ENCODE results near the gene NR5A2. TPM values are rescaled to one million over a fixed set of nuclear protein-coding genes. Genes with fewer than 3 reads are reported as not detected.

Gene NR5A2
- total RNA-seq, 2 donors from 2014 or later = 98.3 to 202 TPM

GRCh38 chr1:200143347-200143746, 115.8 kb downstream of the NR5A2 start:
- DNase-seq = no peak
- Histone ChIP-seq H3K36me3 (replicated peaks in 1 of 2; ENCODE audit: insufficient read depth in 1 of 2, low read depth in 2 of 2) (peaks cover 0 to 7% of the 10 kb centered on the region in 2 donors), H3K27ac (no peak overlapping the region), H3K9me3 (no peaks in the 10 kb centered on the region), H3K4me3 (no peak overlapping the region), H3K27me3 (no peaks in the 10 kb centered on the region), H3K4me1 (peaks cover 12% of the 10 kb centered on the region)
- 86 to 88% methylated on average over 6 of the region's 6 CpGs for WGBS, 2 donors
- intact Hi-C loops (cut with DNase I) = no loop called here
- TF ChIP-seq POLR2A (IDR thresholded peaks at IDR 0.05) (no peak), CTCF (IDR thresholded peaks at IDR 0.05) (no peak)
- no peak for ATAC-seq

GRCh38 chr1:200146100-200146499, 118.6 kb downstream of the NR5A2 start:
- DNase-seq (no peak), ATAC-seq (no peak)
- intact Hi-C loops (cut with DNase I) = no loop called here
- 5 to 21% methylated on average over 1 of the region's 1 CpG for WGBS, 2 donors
- H3K36me3 ChIP-seq (replicated peaks in 1 of 2; ENCODE audit: insufficient read depth in 1 of 2, low read depth in 2 of 2) = peaks cover 0 to 7% of the 10 kb centered on the region in 2 donors
- no peak for TF ChIP-seq POLR2A (IDR thresholded peaks at IDR 0.05)
- no peak for TF ChIP-seq CTCF (IDR thresholded peaks at IDR 0.05)
- peak overlapping the region in 1 of 4 donors; percentile 25 for H3K27ac ChIP-seq
- no peaks in the 10 kb centered on the region for H3K27me3 ChIP-seq
- peaks cover 22% of the 10 kb centered on the region for H3K4me1 ChIP-seq
- no peak overlapping the region for H3K4me3 ChIP-seq
- H3K9me3 ChIP-seq = no peaks in the 10 kb centered on the region

- Histone ChIP-seq H3K27me3 (no peaks in the 10 kb centered on the region), H3K27ac (no peak overlapping the region), H3K4me1 (peaks cover 30% of the 10 kb centered on the region), H3K9me3 (no peaks in the 10 kb centered on the region), H3K4me3 (no peak overlapping the region), H3K36me3 (replicated peaks in 1 of 2; ENCODE audit: insufficient read depth in 1 of 2, low read depth in 2 of 2) (peaks cover 0 to 4% of the 10 kb centered on the region in 2 donors)
- intact Hi-C loops (cut with DNase I) = no loop called here
- ATAC-seq (no peak), DNase-seq (no peak)
- TF ChIP-seq POLR2A (IDR thresholded peaks at IDR 0.05) (no peak), CTCF (IDR thresholded peaks at IDR 0.05) (no peak)
- WGBS, 2 donors = 86 to 89% methylated on average over 13 of the region's 13 CpGs
These were observed 119.6 kb downstream of the NR5A2 start for GRCh38 chr1:200147094-200147493.

GRCh38 chr1:200147742-200148141, 120.2 kb downstream of the NR5A2 start:
- DNase-seq (no peak), ATAC-seq (no peak)

More at GRCh38 chr1:200147742-200148141, 120.2 kb downstream of the NR5A2 start:
- peaks cover 0 to 4% of the 10 kb centered on the region in 2 donors for H3K36me3 ChIP-seq (replicated peaks in 1 of 2; ENCODE audit: insufficient read depth in 1 of 2, low read depth in 2 of 2)
- H3K4me3 ChIP-seq = no peak overlapping the region
- H3K9me3 ChIP-seq = no peaks in the 10 kb centered on the region
- TF ChIP-seq CTCF (IDR thresholded peaks at IDR 0.05) = no peak
- no peak for TF ChIP-seq POLR2A (IDR thresholded peaks at IDR 0.05)
- H3K27ac ChIP-seq = no peak overlapping the region
- WGBS, 2 donors = 98 to 99% methylated on average over 24 to 29 of the region's 40 CpGs
- intact Hi-C loops (cut with DNase I) = no loop called here
- H3K27me3 ChIP-seq = no peaks in the 10 kb centered on the region
- H3K4me1 ChIP-seq = peaks cover 31% of the 10 kb centered on the region

Measured in body of pancreas (tissue), 4 donors.